GM19099 (cell line): Measurements from ENCODE around the gene ZNF784.
A peak's percentile ranks its signal among the peaks of the same experiment; 100 is the strongest.

Source experiments
- POLR2A ChIP-seq: IDR thresholded peaks from 3 replicates; pipeline ENCODE4 v1.6.1; 2011; ENCODE audit warnings: low read depth; ENCODE audit not compliant: insufficient read length; ENCODE audit errors: extremely low read depth

The ZNF784 gene

GRCh38 chr19:55650126-55650557 is 25.8 kb upstream of the ZNF784 start:
- no peak for TF ChIP-seq POLR2A

- TF ChIP-seq POLR2A, result no peak
These were observed 25.1 kb upstream of the ZNF784 start for GRCh38 chr19:55649268-55650125.

GRCh38 chr19:55648585-55649267 is 24.4 kb upstream of the ZNF784 start:
- TF ChIP-seq POLR2A, result no peak

GRCh38 chr19:55647732-55648584 is 23.6 kb upstream of the ZNF784 start, which contains the start of gene CCDC106:
CCDC106 (plus strand) TSS chr19:55648212; CDS start chr19:55649047, 835 bp downstream.
- TF ChIP-seq POLR2A, result peak; percentile 53

GRCh38 chr19:55646889-55647731 is 22.7 kb upstream of the ZNF784 start:
- no peak for TF ChIP-seq POLR2A

GRCh38 chr19:55645512-55645881 is 21.1 kb upstream of the ZNF784 start:
- TF ChIP-seq POLR2A, result no peak

- no peak for TF ChIP-seq POLR2A
These were observed 20.6 kb upstream of the ZNF784 start for GRCh38 chr19:55644842-55645511.

- peak; percentile 24 for TF ChIP-seq POLR2A
These were observed 19.9 kb upstream of the ZNF784 start for GRCh38 chr19:55644191-55644833.

- no peak for TF ChIP-seq POLR2A
These were observed 19.5 kb upstream of the ZNF784 start for GRCh38 chr19:55643887-55644176.

- TF ChIP-seq POLR2A, result peak; percentile 61
These were observed 18.9 kb upstream of the ZNF784 start, which contains the start of gene ZNF581 for GRCh38 chr19:55643003-55643886. ZNF581 (plus strand) TSS chr19:55643649; CDS start chr19:55644572, 923 bp downstream.

GRCh38 chr19:55642153-55643002 is 18.0 kb upstream of the ZNF784 start:
- TF ChIP-seq POLR2A, result peak; percentile 13
